Stimulated activated CD8-positive, alpha-beta memory T cell treated with anti-CD3 and anti-CD28 coated beads, Interleukin-2, amount 100 ng/mL, for 48 hours (primary cell): ENCODE data around the gene ERGIC1.

Source experiments
- DNase-seq, 2 donors: peaks; one replicate each; pipeline ENCODE4 v3.0.0-alpha.2; 2020; ENCODE audit warnings: low read depth in 2 of 2

The ERGIC1 gene

DNA sequence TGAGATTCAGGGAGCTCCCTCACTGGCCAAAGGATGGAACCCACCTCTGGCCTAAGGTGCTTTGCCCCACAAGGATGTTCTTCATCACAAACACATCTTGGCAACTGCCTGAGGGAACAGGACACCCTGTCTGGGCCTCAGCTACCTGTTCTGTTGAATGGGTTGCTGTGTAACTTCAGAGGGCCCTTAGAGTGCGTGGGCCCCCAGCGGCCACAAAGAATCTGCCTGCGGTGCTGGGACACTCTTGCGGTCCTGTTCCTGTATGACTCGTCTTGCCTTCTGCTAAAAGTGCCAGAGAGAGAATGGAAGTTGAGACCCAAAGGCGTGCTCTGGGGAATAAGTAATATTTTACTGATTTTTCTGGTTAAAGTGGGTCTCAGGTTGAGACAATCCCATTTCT is 111.1 kb downstream of the ERGIC1 start:
- no peak for DNase-seq

DNA sequence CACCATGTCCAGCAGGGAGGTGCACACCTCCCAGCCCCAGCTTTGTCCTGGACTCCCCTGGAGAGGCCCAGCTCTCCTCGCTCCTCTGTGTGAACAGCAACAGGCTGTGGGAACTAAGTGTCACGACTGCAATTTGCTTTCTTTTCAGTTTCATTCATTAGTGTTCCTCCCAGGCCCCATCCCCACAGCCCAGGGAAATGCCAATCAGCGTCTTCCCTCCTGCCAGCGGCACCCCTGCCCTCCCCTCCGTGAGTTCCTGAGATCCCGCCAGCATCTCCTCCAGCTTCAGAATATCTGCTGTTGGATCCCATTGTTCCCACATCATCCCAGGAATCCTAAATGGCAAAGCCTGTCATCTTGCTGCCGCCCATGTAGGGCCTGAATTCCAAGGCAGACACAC is 112.1 kb downstream of the ERGIC1 start:
- DNase-seq, result no peak

DNA sequence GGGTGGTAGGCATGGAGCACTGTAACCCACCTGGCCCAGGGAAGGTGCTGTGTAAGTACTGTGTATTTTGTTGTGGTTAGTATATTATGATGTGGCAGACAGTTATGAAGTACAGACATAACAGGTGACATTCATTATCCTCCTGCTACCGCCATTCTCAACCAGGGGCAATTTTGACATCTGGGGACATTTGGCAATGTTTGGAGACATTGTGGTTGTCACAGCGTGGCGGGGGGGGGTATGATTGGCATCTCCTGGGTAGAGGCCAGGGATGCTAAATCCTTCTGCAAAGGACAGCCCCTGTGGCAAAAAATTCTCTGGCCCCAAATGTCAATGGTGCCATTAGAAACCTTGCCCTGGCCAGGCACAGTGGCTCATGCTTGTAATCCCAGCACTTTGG is 115.4 kb downstream of the ERGIC1 start:
- DNase-seq, result no peak

DNA sequence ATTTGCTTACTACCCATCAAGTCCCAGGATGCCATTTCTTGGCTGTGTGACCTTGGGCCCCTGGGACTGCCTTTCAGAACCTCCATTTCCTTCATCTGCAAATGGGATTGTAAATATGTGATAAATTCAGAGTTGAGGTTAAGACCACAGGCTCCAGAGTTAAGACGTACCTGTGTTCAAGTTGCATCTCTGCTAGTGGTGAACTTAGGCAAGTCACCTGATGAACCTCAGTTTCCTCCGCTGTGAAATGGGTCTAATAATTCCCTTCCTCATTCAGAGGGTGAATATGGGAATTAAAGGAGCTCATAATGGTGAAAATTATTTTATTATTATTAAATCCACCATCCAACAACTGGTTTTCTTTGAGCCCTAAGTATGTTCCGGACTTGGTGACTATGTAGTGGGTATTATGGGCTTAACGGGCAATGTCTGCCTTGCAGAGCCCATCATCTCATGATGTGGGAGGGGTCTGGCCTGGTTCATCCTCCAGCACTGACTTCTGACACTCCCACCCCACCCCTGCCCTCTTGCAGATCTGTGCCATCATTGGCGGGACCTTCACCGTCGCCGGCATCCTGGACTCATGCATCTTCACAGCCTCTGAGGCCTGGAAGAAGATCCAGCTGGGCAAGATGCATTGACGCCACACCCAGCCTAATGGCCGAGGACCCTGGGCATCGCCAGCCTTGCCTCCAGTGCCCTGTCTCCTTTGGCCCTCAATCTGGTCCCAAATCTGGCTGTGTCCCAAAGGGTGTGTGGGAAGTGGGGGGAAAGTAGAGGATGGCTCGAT is 116.3 kb downstream of the ERGIC1 start:
- DNase-seq, result no peak

GRCh38 chr5:172951371-172952033 is 117.5 kb downstream of the ERGIC1 start:
- no peak for DNase-seq

- DNase-seq, result no peak
Observed at GRCh38 chr5:172952034-172952511, 118.0 kb downstream of the ERGIC1 start.

DNA sequence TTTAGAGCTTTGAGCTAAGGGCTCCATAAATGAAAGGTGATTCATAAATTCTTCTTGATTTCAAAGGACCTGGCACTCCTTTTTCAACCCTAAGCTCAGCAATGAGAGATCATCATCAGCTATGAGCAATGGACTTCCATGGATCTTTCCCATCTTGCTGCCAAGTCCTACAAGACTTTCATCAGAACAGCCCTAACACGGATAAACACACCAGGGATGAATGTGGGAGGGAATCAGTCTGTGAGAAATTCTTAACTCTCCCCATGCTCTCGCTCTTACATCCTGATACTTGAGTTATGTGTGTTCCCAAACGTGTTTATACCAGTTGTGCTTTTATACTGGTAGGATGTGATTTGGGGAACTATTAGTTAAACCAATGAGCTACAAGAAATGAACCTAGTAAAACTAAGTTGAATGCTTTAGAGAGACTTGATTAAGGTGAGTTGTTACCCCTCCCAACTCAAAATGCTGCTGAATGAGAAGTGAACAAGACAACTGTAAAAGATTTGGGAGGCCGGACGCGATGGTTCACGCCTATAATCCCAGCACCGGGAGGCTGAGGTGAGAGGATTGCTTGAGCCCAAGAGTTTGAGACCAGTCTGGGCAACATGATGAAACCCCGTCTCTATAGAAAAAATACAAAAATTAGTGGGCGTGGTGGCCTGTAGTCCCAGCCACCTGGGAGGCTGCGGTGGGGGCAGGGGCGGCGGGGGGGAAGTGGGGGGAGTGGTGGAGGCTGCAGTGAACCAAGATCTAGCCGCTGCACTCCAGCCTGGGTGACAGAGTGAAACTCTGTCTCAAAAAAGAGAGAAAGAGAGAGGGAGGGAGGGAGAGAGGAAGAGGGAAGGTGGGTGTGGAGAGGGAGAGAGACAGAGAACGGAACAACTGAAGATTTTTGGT is 120.0 kb downstream of the ERGIC1 start:
- no peak for DNase-seq

DNA sequence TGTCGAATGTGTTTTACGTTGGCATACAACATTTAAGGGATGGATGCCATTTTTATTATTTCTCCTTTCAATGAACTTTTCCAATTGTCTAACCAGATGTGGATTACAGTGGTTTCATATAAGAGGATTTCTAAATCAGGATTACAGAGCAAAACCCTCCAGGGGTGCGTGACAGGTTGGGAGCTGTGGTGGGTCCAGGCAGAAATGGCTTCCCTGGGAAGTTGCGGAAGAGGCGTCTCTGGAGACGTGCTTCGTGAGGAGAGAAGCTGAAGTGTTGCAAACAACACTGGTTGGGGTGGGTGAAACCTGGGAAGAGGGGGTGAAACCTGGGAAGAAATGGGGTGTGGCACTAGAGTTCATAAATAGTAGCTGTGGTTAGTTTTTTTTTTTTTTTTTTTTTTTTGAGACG is 120.7 kb downstream of the ERGIC1 start:
- DNase-seq, result no peak

GRCh38 chr5:172956228-172956627 is 122.2 kb downstream of the ERGIC1 start:
- no peak for DNase-seq

DNA sequence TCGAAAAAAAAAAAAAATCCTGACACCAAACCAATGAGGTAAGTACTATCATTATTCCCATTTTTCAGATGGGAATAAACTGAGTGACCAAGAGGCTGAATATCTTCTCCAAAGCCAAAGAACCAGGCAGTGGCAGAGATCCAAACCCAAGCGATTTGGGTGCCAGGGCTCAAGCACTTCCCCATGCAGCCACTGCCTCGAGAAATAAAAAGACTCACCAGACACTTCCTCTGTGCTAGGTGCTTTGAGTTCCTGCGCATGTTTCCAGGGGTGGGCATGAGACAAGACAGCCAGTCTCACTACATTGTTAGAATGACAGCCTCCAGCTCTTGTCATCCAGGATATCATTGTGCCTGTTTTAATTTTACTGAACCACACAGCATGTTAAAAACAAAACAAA is 122.9 kb downstream of the ERGIC1 start:
- DNase-seq, result no peak

GRCh38 chr5:172957458-172957857 is 123.4 kb downstream of the ERGIC1 start:
- DNase-seq, result no peak

GRCh38 chr5:172958331-172959046 is 124.4 kb downstream of the ERGIC1 start:
- DNase-seq, result peak; percentile 41 to 59

DNA sequence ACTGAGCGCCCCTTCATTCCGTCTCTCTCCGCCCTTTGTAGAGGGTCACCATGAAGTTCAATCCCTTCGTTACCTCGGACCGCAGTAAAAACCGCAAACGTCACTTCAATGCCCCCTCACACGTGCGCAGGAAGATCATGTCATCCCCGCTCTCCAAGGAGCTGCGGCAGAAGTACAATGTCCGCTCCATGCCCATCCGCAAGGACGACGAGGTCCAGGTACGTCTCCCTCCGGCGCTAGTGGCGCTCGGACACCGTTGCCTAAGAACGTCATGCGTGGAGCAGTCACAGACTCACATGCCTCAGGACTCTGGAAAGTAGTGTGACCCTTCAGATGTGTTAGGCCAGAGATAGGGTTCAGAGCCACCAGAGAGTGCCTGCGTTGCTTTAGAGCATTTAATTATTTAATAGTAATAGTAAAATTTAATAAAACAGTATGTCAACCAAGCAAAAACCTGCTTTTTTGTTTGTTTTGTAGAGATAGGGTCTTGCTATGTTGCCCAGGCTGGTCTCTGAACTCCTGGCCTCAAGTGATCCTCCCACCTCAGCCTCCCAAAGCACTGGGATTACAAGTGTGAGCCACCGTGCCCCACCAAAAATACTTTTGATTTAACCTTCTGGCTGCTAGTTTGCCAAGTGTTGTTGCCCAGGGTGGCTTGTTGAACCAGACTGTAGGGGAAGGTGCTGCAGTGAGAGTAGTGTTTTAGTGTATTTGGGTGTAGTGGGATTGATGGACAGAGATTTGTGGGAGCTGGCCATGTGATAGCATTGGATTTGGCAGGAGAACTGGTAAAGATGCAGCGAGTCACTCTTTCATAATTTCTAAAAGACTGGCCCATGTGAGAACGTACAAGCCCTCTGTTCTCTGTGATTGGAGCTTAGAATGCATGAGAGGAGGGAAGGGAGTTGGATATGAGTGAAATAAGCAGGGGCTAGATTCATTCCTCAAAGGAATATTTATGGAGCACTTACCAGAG is 126.1 kb downstream of the ERGIC1 start:
- DNase-seq, result no peak

GRCh38 chr5:172969921-172970320 is 135.9 kb downstream of the ERGIC1 start:
- DNase-seq, result no peak

DNA sequence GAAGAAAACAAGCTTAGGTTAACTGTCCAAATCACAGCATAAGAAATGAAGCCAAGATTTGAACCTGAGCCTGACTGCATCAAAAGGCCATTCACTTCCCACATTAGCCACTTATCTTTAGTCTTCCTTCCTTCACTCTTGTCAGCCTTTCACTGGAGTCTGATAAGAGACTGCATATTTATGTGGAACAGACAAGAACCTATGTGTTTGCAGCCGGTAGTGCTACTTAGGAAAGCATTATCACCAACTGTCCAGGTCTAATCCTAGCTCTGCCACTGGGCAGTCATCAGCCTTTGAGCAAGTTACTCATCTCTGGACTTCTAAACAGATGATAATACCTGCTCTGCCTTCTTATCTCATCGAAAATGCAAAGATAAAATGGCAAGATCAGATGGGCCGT is 137.4 kb downstream of the ERGIC1 start:
- no peak for DNase-seq

DNA sequence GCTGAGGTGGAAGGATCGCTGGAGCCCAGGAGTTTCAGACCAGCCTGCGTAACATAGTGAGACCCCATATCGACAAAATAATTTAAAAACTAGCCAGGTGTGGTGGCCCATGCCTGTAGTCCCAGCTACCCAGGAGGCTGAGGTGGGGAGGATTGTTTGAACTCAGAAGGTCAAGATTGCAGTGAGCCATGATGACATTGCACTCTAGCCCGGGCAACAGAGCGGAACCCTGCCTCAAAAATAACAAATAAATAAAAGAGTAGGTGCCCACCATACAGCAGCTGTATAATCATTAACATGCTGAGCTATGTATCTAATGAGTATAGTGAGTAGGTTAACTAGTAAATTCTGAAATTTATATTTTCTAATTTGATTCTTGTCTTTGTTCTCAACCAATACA is 138.5 kb downstream of the ERGIC1 start:
- no peak for DNase-seq

GRCh38 chr5:172973127-172973916 is 139.3 kb downstream of the ERGIC1 start:
- no peak for DNase-seq

DNA sequence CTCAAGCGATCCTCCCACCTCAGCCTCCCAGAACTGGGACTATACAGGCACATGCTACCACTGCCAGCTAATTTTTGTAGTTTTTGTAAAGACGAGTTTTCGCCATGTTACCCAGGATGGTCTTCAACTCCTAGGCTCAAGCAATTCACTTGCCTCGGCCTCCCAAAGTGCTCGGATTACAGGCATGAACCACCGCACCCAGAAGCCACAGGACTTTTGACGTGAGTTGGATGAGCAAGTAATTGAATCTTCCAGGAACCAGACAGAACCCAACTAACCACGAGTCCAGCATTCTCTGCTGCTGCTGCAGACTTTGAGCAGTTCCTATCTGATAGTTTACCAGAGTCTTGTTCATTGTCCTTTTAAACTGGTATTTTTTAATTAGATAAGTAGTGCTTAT is 139.9 kb downstream of the ERGIC1 start:
- no peak for DNase-seq

- DNase-seq, result no peak
Observed at GRCh38 chr5:172975289-172975688, 141.2 kb downstream of the ERGIC1 start.

DNA sequence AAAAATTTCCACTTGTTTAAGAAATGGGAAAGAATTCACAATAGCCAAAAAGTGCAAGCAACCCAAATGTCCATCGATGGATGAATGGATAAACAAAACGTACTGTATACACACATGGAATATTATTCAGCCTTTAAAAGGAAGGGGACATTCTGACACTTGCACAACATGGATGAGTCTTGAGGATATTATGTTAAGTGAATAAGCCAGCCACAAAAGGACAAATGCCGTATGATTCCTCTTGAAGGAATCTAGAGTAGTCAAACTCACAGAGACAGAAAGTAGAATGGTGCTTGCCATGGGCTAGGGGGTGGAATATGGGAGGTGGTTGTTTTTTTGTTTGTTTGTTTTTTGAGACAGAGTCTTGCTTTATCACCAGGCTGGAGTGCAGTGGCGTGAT is 145.7 kb downstream of the ERGIC1 start:
- no peak for DNase-seq
